Measurements from ENCODE around the gene STK17A. TPM values are rescaled to one million over a fixed set of nuclear protein-coding genes. Genes with fewer than 3 reads are reported as not detected.

Gene STK17A
- total and polyA plus RNA-seq, 2 donors (not counting 1 experiment from before 2014, with no cell fraction given) = 46.8 to 53.2 TPM

GRCh38 chr7:43645699-43646226 lies 62.9 kb downstream of the STK17A start:
- peaks cover 6% of the 10 kb centered on the region for H3K79me2 ChIP-seq (ENCODE audit: control insufficient read depth, insufficient read depth, low read length)
- H3K36me3 ChIP-seq (ENCODE audit: control insufficient read depth, insufficient read depth, low read length) = peaks cover 4% of the 10 kb centered on the region
- TF ChIP-seq EZH2 (IDR thresholded peaks at IDR 0.05; ENCODE audit: low read length, missing control alignments) (no peak), CTCF (conservative IDR thresholded peaks at IDR 0.05 in 1 of 2, IDR thresholded peaks at IDR 0.05 in 1 of 2; ENCODE audit: low read depth in 1 of 2, low read length in 2 of 2) (no peak)
- no peaks in the 10 kb centered on the region for H3K27me3 ChIP-seq (ENCODE audit: control insufficient read depth, insufficient read depth, low read length)
- H3K27ac ChIP-seq (ENCODE audit: insufficient read depth, low read length) = peak overlapping the region; percentile 99
- no peak overlapping the region for H2AFZ ChIP-seq (ENCODE audit: low read length)
- H3K4me2 ChIP-seq (ENCODE audit: extremely low read depth, insufficient read depth, low read length) = peak overlapping the region; percentile 16
- H4K20me1 ChIP-seq (ENCODE audit: control insufficient read depth, extremely low read depth, insufficient read depth, low read length) = no peaks in the 10 kb centered on the region
- no peak overlapping the region for H3K4me3 ChIP-seq (replicated peaks in 1 of 4; ENCODE audit: control extremely low read depth in 1 of 4, insufficient read depth in 1 of 4, low read depth in 3 of 4, low read length in 4 of 4)
- peak in 1 of 2 donors; percentile 47 for DNase-seq (ENCODE audit: low read depth in 2 of 2)
- H3K9ac ChIP-seq (ENCODE audit: insufficient read depth, low read length) = no peak overlapping the region
- H3K4me1 ChIP-seq (ENCODE audit: control insufficient read depth, extremely low read depth, insufficient read depth, low read length) = peaks cover 48% of the 10 kb centered on the region
- H3K9me3 ChIP-seq (ENCODE audit: control insufficient read depth, insufficient read depth, low read depth, low read length) = no peaks in the 10 kb centered on the region

- no peaks in the 10 kb centered on the region for H4K20me1 ChIP-seq (ENCODE audit: control insufficient read depth, extremely low read depth, insufficient read depth, low read length)
- peak overlapping the region; percentile 89 for H3K4me2 ChIP-seq (ENCODE audit: extremely low read depth, insufficient read depth, low read length)
- H3K4me1 ChIP-seq (ENCODE audit: control insufficient read depth, extremely low read depth, insufficient read depth, low read length) = peaks cover 57% of the 10 kb centered on the region
- peaks cover 2% of the 10 kb centered on the region for H3K36me3 ChIP-seq (ENCODE audit: control insufficient read depth, insufficient read depth, low read length)
- DNase-seq (ENCODE audit: low read depth in 2 of 2) = peak; percentile 41 to 70
- H2AFZ ChIP-seq (ENCODE audit: low read length) = no peak overlapping the region
- peak overlapping the region; percentile 99 for H3K27ac ChIP-seq (ENCODE audit: insufficient read depth, low read length)
- H3K9ac ChIP-seq (ENCODE audit: insufficient read depth, low read length) = peak overlapping the region; percentile 76
- peak overlapping the region in 3 of 4 experiments; percentile 23 to 32 (median 29) for H3K4me3 ChIP-seq (replicated peaks in 1 of 4; ENCODE audit: control extremely low read depth in 1 of 4, insufficient read depth in 1 of 4, low read depth in 3 of 4, low read length in 4 of 4)
- no peaks in the 10 kb centered on the region for H3K9me3 ChIP-seq (ENCODE audit: control insufficient read depth, insufficient read depth, low read depth, low read length)
- H3K79me2 ChIP-seq (ENCODE audit: control insufficient read depth, insufficient read depth, low read length) = peaks cover 2% of the 10 kb centered on the region
- no peaks in the 10 kb centered on the region for H3K27me3 ChIP-seq (ENCODE audit: control insufficient read depth, insufficient read depth, low read length)
- TF ChIP-seq CTCF (conservative IDR thresholded peaks at IDR 0.05 in 1 of 2, IDR thresholded peaks at IDR 0.05 in 1 of 2; ENCODE audit: low read depth in 1 of 2, low read length in 2 of 2) (no peak), EZH2 (IDR thresholded peaks at IDR 0.05; ENCODE audit: low read length, missing control alignments) (no peak)
These were observed 63.9 kb downstream of the STK17A start for GRCh38 chr7:43646603-43647338.

DNA sequence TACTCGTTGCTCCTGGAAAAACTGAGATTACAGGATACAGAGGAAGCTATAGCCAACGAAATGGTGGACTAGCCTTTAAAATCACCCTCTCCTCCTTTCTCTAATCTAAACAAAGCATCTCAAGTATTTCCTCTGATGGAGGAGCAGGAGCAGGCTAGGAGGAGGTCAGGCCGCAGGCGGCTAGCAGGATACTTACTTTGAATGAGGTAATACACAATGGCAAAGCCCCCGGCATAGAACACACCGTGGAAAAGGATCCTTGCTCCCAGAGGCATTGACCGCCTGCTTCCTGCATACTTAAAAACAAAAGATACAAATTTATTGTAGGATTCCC lies 64.4 kb downstream of the STK17A start:
- no peak overlapping the region for H2AFZ ChIP-seq (ENCODE audit: low read length)
- no peaks in the 10 kb centered on the region for H4K20me1 ChIP-seq (ENCODE audit: control insufficient read depth, extremely low read depth, insufficient read depth, low read length)
- peak overlapping the region; percentile 89 for H3K4me2 ChIP-seq (ENCODE audit: extremely low read depth, insufficient read depth, low read length)
- peaks cover 4% of the 10 kb centered on the region for H3K79me2 ChIP-seq (ENCODE audit: control insufficient read depth, insufficient read depth, low read length)
- peak overlapping the region; percentile 76 for H3K9ac ChIP-seq (ENCODE audit: insufficient read depth, low read length)
- H3K27me3 ChIP-seq (ENCODE audit: control insufficient read depth, insufficient read depth, low read length) = no peaks in the 10 kb centered on the region
- H3K36me3 ChIP-seq (ENCODE audit: control insufficient read depth, insufficient read depth, low read length) = peaks cover 2% of the 10 kb centered on the region
- peaks cover 57% of the 10 kb centered on the region for H3K4me1 ChIP-seq (ENCODE audit: control insufficient read depth, extremely low read depth, insufficient read depth, low read length)
- H3K27ac ChIP-seq (ENCODE audit: insufficient read depth, low read length) = peak overlapping the region; percentile 99
- DNase-seq (ENCODE audit: low read depth in 2 of 2) = peak; percentile 69 to 97
- H3K4me3 ChIP-seq (replicated peaks in 1 of 4; ENCODE audit: control extremely low read depth in 1 of 4, insufficient read depth in 1 of 4, low read depth in 3 of 4, low read length in 4 of 4) = peak overlapping the region; percentile 6 to 32 (median 26)
- no peak for TF ChIP-seq CTCF (conservative IDR thresholded peaks at IDR 0.05 in 1 of 2, IDR thresholded peaks at IDR 0.05 in 1 of 2; ENCODE audit: low read depth in 1 of 2, low read length in 2 of 2)
- no peak for TF ChIP-seq EZH2 (IDR thresholded peaks at IDR 0.05; ENCODE audit: low read length, missing control alignments)
- no peaks in the 10 kb centered on the region for H3K9me3 ChIP-seq (ENCODE audit: control insufficient read depth, insufficient read depth, low read depth, low read length)
